SW480 (cell line): ENCODE data around the gene MGA.

ENCODE experiments used
- DNase-seq: peaks from one replicate; pipeline ENCODE4 v3.0.0-alpha.2; 2016; ENCODE audit warnings: low spot score

Gene MGA

DNA sequence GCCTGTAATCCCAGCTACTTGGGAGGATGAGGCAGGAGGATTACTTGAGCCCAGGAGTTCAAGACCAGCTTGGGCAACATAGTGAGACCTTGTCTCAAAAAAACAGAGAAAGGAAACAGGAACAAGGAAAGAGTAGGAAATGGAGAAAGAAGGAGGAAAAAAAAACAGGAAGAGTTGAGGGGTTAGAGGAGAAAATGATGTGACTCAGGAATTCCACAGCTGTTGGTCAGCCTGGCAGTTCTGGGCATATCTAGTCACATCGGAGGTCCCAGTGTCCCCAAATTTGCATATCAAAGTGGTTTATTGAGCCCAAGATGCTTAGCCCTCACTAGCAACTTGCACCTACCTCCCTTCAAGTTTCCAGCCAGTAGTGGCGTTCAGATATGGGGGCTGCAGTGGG, 148.9 kb downstream of the MGA start:
- no peak for DNase-seq

DNA sequence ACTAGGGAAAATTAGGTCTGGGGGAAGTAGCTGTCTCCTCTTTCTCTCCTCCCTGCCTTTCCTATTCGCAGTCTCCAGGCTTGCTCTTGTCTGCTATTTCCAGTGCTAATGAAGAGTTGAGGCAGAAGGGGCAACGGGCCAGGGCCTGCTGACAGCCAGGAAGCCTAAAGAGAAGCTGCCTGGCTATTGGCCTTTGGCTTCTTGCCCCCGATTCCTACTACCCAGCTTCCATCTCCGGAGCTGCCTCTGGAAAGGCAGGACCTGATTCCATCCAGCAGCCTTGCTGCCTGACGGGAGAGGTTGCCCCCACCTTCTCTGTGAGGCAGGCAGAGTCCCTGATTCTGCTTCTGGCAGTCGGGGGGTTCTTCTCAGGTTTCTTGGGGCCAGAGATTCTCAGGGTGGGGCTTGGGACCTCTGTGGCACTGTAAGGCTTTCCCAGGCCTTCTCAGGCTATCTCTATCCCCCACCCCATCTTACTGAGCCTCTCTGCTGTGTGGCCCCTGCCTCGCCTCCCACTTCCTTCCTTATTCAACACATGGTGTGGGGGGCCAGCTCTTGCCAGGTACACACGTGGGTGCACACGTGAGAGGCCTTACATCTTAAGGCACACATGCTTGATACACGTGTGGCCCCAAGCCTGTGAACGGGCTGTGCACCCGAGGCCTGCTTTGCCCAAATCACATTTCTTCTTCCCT, 149.5 kb downstream of the MGA start:
- DNase-seq: no peak

DNA sequence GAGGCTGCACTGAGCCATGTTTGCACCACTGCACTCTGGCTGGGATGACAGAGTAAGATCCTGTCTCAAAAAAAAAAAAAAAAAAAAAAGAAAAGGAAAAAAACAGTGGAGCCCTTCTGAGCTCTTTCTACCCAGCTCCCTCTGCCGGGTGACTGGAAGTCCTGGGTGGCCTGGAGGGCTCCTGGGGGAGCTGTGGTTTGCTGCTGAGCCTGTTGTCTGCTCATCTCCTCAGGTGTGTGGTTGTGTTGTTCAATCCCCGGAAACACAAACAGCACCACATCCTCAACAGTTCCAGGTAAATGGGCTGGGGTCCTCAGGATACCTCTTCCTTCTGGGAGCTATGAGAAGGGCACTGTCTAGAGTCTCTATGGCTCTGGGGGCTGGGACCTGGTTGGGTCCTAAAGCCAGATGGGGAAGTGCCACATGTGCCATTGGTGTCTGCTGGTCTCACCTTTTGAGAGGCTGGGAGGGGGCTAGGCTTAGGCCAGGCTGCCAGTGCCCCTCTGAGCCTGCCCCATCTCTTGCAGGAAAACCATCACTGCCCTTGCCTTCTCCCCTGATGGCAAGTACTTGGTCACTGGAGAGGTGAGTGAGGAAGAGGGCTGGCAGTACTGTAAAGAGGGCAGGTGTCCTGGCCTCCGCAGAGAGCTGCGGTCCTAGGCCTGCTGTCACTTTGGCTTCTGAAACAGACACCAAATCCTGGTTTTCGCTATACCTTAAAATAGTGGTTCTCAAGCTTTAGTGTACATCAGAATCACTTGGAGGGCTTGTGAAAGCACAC, 150.6 kb downstream of the MGA start:
- DNase-seq: no peak

DNA sequence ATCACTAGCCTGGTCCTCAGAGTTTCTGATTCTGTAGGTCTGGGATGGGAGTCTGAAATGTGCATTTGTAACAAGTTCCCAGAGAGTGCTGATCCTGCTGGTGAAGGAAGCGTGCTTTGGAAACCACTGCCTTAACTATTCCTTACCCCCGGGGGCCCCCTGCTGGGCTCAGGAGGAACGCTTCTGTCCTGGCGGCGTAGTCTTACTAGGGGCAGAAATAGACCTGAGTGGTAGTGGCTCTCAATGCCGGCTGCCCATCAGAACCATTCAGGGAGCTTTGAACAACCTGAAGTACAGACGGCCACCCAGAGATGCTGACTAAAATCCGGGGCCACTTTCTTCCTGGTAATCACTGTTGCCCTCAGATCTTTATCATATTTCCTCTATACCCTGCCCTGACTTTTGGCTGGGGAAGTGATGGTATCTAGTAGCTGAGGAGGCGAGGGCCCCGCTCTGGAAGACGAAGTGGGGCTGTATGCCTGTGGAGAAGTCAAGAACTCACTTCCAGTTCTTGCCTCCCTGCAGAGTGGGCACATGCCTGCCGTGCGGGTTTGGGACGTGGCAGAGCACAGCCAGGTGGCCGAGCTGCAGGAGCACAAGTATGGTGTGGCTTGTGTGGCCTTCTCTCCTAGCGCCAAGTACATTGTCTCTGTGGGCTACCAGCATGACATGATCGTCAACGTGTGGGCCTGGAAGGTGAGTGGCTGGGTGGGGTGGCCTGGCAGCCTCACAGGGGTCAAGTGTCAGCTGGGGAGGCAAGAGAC, 151.4 kb downstream of the MGA start:
- DNase-seq: peak; percentile 70

DNA sequence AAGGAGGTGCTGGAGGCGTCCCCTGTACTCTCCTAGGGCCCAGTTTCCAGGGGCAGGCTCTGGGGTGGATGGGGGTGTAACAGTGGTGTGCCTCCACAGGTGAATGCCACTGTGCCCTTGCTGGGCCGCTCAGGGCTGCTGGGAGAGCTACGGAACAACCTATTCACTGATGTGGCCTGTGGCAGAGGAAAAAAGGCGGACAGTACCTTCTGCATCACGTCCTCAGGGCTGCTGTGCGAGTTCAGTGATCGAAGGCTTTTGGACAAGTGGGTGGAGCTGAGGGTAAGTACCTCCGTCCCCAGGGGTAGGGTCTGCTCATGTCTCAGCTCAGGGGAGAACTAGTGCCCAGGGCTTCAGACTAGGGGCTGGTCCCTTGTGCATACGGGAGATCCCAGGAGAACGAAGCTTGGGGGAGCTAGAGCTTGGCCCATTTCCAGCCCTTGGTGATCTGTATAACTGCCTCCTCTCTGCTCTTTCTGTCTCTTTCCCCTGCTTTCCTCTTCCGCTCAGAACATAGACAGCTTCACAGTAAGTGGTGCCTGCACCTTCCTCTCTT, 152.7 kb downstream of the MGA start:
- no peak for DNase-seq

DNA sequence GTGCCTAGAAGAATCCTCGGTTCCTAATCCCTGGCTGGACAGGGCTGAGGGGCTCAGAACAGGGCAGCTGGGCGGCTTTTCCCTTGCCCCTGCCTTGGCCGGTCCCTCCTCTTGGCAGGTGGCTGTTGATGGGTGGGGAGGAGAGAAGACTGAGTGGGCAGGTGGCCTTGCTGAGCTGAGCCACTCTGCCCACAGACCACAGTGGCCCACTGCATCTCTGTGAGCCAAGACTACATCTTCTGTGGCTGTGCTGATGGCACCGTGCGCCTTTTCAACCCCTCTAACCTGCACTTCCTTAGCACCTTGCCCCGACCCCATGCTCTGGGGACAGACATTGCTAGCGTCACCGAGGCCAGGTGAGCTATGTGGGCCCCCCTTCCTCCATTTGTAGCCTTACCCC, 153.2 kb downstream of the MGA start:
- no peak for DNase-seq

DNA sequence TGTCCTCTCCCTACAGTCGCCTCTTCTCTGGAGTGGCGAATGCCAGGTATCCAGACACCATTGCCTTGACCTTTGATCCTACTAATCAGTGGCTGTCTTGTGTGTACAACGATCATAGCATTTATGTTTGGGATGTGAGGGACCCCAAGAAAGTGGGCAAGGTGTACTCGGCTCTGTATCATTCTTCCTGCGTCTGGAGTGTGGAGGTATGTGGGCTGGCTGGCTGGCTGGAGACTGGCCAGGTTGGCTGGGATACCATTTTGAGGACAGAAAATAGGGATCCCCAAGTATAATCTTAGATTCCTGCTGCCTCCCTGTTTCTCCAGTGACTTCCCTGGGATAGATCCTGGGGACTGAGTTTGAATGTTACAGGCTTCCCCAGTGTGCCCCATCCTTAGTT, 154.3 kb downstream of the MGA start:
- DNase-seq: no peak

DNA sequence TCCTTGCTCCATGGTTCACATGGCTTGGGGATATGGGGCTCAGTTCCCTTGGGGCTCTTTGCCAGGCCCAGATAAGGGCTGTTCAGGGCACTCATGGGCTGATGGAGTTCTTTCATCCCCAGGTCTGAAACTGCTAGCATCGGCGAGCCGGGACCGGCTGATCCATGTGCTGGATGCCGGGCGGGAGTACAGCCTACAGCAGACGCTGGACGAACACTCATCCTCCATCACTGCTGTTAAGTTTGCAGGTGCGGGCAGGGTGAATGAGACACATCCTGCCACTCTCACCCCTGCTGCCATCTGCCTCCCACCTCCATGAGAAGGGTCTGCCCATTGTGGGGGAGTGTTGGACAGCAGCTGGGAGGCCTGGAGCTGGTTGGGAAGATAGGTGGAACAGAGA, 156.6 kb downstream of the MGA start:
- DNase-seq: no peak

DNA sequence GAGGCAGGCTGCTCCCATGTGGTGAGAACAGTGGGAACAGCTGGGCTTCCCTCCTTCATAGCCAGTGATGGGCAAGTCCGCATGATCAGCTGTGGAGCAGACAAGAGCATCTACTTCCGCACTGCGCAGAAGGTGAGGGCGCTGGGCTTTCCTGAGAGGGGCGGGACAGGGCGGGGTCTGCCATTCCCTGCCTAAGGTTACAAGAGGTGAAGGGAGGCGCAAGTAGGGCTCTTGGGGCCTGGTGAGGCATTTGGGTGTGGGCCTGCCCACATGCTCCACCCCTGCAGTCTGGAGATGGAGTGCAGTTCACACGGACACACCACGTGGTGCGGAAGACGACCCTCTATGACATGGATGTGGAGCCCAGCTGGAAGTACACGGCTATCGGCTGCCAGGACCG, 157.1 kb downstream of the MGA start:
- DNase-seq: no peak

DNA sequence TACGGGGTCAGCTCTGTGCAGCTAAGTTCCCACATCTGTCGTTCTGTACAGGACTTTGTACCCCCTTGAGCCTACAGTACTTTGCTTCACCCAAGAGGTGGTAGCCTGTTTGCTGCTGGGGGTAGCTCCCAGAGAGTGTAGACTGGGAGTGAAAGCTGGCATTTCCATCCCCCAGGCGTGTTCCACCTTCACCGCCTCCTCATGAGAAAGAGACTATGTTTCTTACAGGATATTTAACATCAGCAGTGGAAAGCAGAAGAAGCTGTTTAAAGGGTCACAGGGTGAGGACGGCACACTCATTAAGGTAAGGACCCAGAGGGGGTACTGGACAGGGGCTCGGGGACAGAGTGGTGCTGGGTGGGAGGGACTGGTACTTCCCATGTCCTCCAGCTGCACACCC, 157.6 kb downstream of the MGA start:
- DNase-seq: no peak

DNA sequence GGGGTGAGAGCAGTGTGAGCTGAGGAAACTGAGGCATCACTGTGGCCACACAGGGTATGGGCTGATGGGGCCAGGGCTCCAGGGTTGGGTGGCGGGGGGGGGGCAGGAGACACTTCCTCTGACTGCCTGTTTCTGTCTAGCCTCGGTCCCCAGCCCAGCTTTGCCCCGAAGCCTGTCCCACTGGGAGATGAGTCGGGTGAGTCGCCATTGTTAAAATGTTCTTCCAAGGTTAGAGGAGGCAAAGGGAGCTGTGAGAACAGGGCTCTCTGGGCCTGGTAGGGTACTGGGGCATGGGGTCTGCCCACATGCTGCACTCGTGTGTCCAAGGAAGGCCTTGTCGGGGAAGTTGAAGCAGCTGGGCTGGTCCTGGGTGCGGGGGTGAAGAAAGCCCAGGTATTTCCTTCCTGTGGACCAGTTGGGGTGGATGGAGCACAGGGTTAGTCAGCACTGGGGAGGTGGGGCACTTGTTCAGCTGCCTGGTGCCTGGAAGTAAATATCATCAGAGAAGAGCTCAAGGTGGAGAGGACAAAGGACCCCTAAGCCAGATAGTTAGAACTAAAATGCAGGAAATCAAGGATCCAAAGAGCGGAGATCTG, 159.3 kb downstream of the MGA start:
- no peak for DNase-seq

DNA sequence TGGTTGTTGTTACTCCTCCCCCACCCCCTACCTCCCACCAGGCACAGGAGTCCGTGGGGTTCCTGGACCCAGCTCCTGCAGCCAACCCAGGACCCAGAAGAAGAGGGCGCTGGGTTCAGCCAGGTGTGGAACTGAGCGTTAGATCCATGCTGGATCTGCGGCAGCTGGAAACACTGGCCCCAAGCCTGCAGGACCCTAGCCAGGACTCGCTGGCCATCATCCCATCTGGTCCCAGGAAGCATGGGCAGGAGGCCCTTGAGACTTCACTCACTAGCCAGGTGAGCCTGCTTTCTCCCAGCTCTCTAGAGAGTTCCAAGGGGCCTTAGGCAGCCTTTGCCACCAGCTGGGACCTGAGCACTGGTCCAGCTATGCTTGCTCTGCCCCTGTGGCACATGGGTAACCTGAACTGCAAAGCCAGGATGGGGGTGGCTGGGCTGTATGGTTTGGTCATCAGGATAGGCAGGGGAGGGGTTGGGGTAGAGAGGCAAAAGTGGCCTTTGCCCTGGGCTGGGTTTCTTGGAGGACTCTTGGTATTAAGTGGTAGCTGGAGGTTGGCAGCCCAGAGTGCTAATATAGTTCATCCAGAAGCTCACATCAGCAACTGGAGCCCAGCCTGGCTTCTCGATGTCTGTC, 160.7 kb downstream of the MGA start:
- no peak for DNase-seq

DNA sequence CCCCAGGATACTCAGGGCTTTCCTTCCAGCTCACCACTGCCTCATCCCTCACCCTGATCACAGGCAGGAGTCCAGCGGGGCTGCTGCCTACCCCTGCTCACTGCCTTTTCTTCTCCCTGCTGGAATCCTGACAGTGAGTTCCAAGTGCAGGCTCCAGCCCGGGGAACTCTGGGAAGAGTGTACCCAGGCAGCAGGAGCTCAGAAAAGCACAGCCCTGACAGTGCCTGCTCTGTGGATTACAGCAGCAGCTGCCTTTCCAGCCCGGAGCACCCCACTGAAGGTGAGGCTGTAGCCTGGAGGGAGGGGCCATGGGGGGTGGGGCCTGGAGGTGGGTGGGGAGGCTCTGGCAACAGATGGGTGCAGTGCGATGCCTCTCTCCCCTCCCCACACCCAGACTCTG, 161.6 kb downstream of the MGA start:
- no peak for DNase-seq

DNA sequence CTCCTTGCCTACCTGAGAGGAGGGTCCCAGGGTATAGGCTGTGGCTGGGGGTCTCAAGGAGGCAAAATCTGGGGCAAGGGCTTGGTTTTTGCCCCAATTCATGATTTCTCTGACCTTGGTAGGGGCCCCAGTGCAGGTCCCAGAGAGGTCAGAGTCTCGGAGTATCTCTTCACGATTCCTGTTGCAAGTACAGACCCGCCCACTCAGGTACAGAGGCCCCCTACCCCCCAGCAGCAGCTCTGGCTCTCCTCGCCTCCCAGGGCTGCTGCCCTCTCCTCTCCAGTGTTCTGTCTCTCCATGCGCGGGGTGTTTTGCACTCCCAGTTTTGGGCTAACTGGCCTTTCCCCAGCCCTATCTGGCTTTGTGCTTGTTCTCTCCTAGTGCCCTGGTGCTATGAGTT, 162.3 kb downstream of the MGA start:
- DNase-seq: no peak
